ENCODE measurements around the gene CASZ1.

The CASZ1 gene

DNA sequence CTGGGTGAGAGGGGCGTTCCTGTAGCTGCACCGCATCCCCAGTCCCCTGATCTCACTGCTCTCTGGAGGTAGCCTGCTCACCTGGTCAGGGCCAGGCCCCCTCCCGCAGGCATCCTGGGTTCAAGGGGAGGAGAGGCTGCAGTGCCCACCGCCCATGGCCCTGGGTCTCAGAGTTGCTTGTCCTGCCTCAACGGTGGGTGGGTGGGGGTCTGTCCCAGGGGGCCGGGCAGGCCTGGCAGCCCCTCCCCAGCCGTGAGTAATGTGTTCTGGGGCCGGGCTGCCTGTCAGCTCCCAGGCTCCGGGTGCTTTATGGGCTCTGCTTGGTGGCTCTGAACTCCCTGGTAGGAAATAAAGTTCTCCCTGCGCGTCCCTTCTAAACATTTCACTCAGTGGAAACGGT, 126.9 kb downstream of the CASZ1 start:
- FAIRE-seq (no peak), DNase-seq (ENCODE audit: insufficient read length, low spot score) (no peak)
- TF ChIP-seq PAX5 (IDR thresholded peaks at IDR 0.05; ENCODE audit: insufficient read depth, low read length, severe bottlenecking), result no peak
- TF ChIP-seq POLR2A (IDR thresholded peaks at IDR 0.05; ENCODE audit: low read depth, low read length), result no peak
- no peak for TF ChIP-seq POLR2AphosphoS5 (IDR thresholded peaks at IDR 0.05; ENCODE audit: low read depth, low read length)
- no peak for TF ChIP-seq TAF1 (IDR thresholded peaks at IDR 0.05; ENCODE audit: low read depth, low read length)
- no peak for TF ChIP-seq SPI1 (IDR thresholded peaks at IDR 0.05; ENCODE audit: low read depth, low read length)
- TF ChIP-seq POU2F2 (IDR thresholded peaks at IDR 0.05; ENCODE audit: low read depth, low read length), result no peak

DNA sequence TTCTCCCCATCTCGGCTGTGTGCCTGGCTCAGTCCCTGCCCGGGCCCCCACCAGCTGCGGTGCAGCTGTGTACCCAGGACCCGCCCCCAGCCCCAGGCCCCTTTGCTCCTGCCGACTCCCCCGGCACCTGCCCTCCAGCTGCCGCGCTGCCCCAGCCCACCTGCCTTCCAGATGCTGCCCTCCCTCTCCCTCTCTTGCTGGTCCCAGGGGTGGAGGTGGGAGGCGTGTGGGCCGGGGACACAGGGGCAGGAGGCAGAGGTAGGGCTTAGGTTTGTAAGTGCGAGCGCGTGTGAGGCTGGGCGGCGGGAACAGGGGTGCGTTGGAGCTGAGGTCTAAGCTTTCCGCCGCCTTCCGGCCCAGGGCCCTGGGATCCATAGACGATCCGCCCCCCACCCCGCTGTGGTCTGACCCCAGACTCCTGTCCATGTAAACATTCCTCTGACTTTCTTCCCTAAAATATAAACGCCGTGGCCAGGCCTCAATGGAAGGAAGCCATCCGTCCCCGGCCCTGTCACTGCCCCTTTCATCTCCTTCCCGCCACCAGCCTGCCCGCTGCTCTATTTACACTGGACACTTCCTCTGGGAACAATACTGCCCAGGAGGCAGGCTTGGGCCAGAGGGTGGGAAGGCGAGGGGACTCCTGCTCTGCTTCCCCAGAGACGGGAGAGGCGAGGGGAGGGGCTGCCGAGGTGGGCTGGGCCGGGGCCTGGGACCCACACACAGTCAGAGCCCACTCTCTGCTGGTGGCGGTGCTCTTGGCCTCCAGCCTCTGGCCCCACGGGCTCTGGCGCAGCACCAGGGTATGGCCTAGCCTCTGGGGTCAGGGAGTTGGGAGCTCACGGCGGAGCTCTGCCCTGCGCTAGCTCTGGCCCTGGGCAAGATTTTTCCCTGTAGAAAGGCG, 128.3 kb downstream of the CASZ1 start:
- DNase-seq (ENCODE audit: insufficient read length, low spot score), result no peak
- FAIRE-seq, result no peak
- TF ChIP-seq POLR2AphosphoS5 (IDR thresholded peaks at IDR 0.05; ENCODE audit: low read depth, low read length) (no peak), POLR2A (IDR thresholded peaks at IDR 0.05; ENCODE audit: low read depth, low read length) (no peak), TAF1 (IDR thresholded peaks at IDR 0.05; ENCODE audit: low read depth, low read length) (no peak), POU2F2 (IDR thresholded peaks at IDR 0.05; ENCODE audit: low read depth, low read length) (no peak), SPI1 (IDR thresholded peaks at IDR 0.05; ENCODE audit: low read depth, low read length) (no peak), PAX5 (IDR thresholded peaks at IDR 0.05; ENCODE audit: insufficient read depth, low read length, severe bottlenecking) (no peak)

DNA sequence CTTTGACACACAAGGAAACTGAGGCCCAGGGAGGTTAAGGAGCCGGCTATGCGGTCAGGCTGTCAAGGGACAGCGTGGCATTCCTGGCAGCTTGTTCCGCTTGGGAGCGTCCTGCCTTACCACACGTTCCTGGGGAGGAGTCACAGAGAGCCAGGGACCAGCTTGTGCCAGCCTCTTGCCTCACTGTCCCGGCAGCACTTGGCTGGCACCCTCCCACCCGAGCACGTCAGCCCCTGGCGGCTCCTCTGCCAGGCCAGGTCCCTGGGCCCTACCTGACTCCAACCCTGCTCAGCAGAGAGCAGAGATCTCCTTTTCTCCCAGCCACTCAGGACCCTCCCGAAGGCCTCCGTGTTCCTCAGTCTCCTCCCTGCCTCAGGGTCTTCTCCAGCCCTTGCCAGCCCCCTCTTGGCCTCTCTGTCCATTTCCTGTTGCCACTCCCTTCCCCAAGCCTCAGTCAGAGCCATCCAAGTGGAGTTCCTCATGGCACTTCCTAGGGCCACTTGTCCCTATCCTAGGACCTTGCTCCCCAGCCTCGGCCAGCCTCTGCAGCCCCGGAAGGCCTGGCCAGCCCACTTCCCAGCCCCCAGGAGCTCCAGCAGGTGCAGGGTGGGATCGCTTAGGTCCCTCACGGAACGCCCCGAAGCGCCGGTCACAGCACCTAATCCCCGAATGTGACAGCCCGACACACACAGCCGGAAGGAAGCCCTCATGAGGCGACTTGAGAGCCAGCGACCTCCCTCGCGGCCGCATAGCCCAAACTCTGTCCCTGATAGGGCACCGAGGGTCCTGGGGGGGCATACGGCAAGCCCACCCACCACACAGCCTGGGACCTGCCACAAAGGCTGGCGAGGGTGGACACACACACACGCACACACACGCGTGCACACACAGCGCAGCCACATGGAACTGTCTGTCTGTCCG, 130.3 kb downstream of the CASZ1 start:
- DNase-seq (ENCODE audit: insufficient read length, low spot score), result no peak
- no peak for FAIRE-seq
- no peak for TF ChIP-seq POLR2A (IDR thresholded peaks at IDR 0.05; ENCODE audit: low read depth, low read length)
- no peak for TF ChIP-seq SPI1 (IDR thresholded peaks at IDR 0.05; ENCODE audit: low read depth, low read length)
- TF ChIP-seq POLR2AphosphoS5 (IDR thresholded peaks at IDR 0.05; ENCODE audit: low read depth, low read length), result no peak
- TF ChIP-seq POU2F2 (IDR thresholded peaks at IDR 0.05; ENCODE audit: low read depth, low read length), result no peak
- TF ChIP-seq PAX5 (IDR thresholded peaks at IDR 0.05; ENCODE audit: insufficient read depth, low read length, severe bottlenecking), result no peak
- no peak for TF ChIP-seq TAF1 (IDR thresholded peaks at IDR 0.05; ENCODE audit: low read depth, low read length)

- TF ChIP-seq PAX5 (IDR thresholded peaks at IDR 0.05; ENCODE audit: insufficient read depth, low read length, severe bottlenecking), result no peak
- TF ChIP-seq POLR2AphosphoS5 (IDR thresholded peaks at IDR 0.05; ENCODE audit: low read depth, low read length), result no peak
- TF ChIP-seq SPI1 (IDR thresholded peaks at IDR 0.05; ENCODE audit: low read depth, low read length), result no peak
- no peak for TF ChIP-seq TAF1 (IDR thresholded peaks at IDR 0.05; ENCODE audit: low read depth, low read length)
- no peak for TF ChIP-seq POU2F2 (IDR thresholded peaks at IDR 0.05; ENCODE audit: low read depth, low read length)
- no peak for TF ChIP-seq POLR2A (IDR thresholded peaks at IDR 0.05; ENCODE audit: low read depth, low read length)
- DNase-seq (ENCODE audit: insufficient read length, low spot score) (no peak), FAIRE-seq (no peak)
Measured at GRCh38 chr1:10665226-10665625, 131.2 kb downstream of the CASZ1 start.

DNA sequence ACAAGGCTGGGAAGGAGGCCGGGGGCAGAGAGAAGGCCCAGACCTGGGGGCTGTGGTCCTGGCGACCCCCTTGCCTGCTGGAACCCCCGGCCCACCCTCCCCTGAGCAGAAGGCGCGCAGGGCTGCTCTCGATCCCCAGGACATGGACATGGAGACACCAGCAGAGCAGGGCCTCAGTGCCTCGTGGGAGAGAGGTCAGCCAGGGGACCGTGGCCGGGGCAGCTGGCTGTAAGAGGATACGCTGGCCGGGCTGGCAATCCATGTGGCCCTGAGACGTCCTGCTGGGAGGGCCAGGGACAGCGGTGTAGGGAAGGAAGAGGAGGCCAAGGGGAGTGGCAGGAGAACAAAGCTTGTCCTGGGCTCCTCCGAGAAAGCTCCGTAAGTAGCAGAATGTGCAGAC, 132.2 kb downstream of the CASZ1 start:
- TF ChIP-seq POLR2A (IDR thresholded peaks at IDR 0.05; ENCODE audit: low read depth, low read length), result no peak
- TF ChIP-seq POLR2AphosphoS5 (IDR thresholded peaks at IDR 0.05; ENCODE audit: low read depth, low read length), result no peak
- TF ChIP-seq TAF1 (IDR thresholded peaks at IDR 0.05; ENCODE audit: low read depth, low read length), result no peak
- TF ChIP-seq PAX5 (IDR thresholded peaks at IDR 0.05; ENCODE audit: insufficient read depth, low read length, severe bottlenecking), result no peak
- TF ChIP-seq POU2F2 (IDR thresholded peaks at IDR 0.05; ENCODE audit: low read depth, low read length), result no peak
- TF ChIP-seq SPI1 (IDR thresholded peaks at IDR 0.05; ENCODE audit: low read depth, low read length), result no peak
- FAIRE-seq (no peak), DNase-seq (ENCODE audit: insufficient read length, low spot score) (no peak)

GRCh38 chr1:10663678-10664035, 132.8 kb downstream of the CASZ1 start:
- DNase-seq (ENCODE audit: insufficient read length, low spot score), result no peak
- TF ChIP-seq POLR2AphosphoS5 (IDR thresholded peaks at IDR 0.05; ENCODE audit: low read depth, low read length) (no peak), SPI1 (IDR thresholded peaks at IDR 0.05; ENCODE audit: low read depth, low read length) (no peak), PAX5 (IDR thresholded peaks at IDR 0.05; ENCODE audit: insufficient read depth, low read length, severe bottlenecking) (no peak), POLR2A (IDR thresholded peaks at IDR 0.05; ENCODE audit: low read depth, low read length) (no peak), TAF1 (IDR thresholded peaks at IDR 0.05; ENCODE audit: low read depth, low read length) (no peak), POU2F2 (IDR thresholded peaks at IDR 0.05; ENCODE audit: low read depth, low read length) (no peak)
- no peak for FAIRE-seq

- DNase-seq (ENCODE audit: insufficient read length, low spot score) (no peak), FAIRE-seq (no peak)
- TF ChIP-seq SPI1 (IDR thresholded peaks at IDR 0.05; ENCODE audit: low read depth, low read length) (no peak), POLR2AphosphoS5 (IDR thresholded peaks at IDR 0.05; ENCODE audit: low read depth, low read length) (no peak), PAX5 (IDR thresholded peaks at IDR 0.05; ENCODE audit: insufficient read depth, low read length, severe bottlenecking) (no peak), TAF1 (IDR thresholded peaks at IDR 0.05; ENCODE audit: low read depth, low read length) (no peak), POU2F2 (IDR thresholded peaks at IDR 0.05; ENCODE audit: low read depth, low read length) (no peak), POLR2A (IDR thresholded peaks at IDR 0.05; ENCODE audit: low read depth, low read length) (no peak)
Measured at GRCh38 chr1:10662824-10663677, 133.4 kb downstream of the CASZ1 start.

- DNase-seq (ENCODE audit: insufficient read length, low spot score), result no peak
- TF ChIP-seq POU2F2 (IDR thresholded peaks at IDR 0.05; ENCODE audit: low read depth, low read length) (no peak), POLR2AphosphoS5 (IDR thresholded peaks at IDR 0.05; ENCODE audit: low read depth, low read length) (no peak), PAX5 (IDR thresholded peaks at IDR 0.05; ENCODE audit: insufficient read depth, low read length, severe bottlenecking) (no peak), POLR2A (IDR thresholded peaks at IDR 0.05; ENCODE audit: low read depth, low read length) (no peak), TAF1 (IDR thresholded peaks at IDR 0.05; ENCODE audit: low read depth, low read length) (no peak), SPI1 (IDR thresholded peaks at IDR 0.05; ENCODE audit: low read depth, low read length) (no peak)
- FAIRE-seq, result peak; percentile 89
Measured at GRCh38 chr1:10662090-10662688, 134.3 kb downstream of the CASZ1 start.
